ENCODE data around the gene DAPK3.

Gene DAPK3

DNA sequence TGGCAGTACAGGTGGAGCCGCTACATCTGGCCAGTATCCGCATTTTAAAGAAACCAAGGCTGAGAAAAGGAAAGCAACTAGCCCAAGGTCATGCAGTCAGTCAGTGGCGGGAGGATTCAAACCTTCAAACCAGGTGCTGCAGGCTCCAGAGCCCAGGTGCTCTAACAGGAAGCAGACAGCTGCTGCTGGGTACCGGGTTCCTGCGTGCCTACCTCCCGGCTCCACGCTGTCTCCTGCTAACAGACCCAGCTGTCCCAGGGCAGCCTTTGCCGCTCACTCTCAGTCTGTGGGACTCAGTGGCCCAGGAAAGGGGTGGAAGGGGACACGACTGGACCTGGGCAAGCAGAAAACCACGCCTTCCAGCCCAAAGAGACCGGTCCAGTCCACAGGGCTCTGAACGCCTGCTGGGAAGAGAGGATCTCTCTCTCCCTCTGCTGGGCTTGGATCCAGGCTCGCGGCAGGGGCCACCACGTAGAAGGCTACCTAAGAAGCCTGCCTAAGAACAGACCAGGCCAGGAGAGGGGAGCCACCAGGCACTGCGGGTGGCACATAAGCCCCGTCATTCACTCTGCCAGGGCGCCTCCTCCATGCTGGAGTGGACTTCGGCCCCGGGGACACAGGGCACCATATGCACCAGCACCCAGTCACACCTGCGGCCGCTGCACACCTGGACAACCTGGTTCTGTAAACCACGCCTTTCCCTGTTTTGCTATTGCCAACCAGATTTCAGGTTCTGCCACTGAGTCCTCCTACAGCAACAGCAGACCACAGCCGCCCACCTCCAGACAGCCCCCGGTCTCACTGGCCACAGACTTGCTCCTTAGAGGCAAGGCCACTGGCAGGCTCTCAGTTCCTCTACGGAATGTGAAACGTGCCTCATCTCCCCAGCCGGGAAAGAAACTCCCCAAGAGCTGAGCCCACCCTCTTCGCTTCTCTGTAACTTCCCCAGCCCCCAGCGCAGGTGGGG is 4.6 kb downstream of the DAPK3 start:
- H3K4me3 ChIP-seq (replicated peaks; ENCODE audit: low read depth, low read length): no peak overlapping the region
- TF ChIP-seq CTCF (IDR thresholded peaks at IDR 0.05; ENCODE audit: low read depth, low read length, missing control alignments): no peak
- no peak for DNase-seq (ENCODE audit: extremely low read depth, low read depth)

DNA sequence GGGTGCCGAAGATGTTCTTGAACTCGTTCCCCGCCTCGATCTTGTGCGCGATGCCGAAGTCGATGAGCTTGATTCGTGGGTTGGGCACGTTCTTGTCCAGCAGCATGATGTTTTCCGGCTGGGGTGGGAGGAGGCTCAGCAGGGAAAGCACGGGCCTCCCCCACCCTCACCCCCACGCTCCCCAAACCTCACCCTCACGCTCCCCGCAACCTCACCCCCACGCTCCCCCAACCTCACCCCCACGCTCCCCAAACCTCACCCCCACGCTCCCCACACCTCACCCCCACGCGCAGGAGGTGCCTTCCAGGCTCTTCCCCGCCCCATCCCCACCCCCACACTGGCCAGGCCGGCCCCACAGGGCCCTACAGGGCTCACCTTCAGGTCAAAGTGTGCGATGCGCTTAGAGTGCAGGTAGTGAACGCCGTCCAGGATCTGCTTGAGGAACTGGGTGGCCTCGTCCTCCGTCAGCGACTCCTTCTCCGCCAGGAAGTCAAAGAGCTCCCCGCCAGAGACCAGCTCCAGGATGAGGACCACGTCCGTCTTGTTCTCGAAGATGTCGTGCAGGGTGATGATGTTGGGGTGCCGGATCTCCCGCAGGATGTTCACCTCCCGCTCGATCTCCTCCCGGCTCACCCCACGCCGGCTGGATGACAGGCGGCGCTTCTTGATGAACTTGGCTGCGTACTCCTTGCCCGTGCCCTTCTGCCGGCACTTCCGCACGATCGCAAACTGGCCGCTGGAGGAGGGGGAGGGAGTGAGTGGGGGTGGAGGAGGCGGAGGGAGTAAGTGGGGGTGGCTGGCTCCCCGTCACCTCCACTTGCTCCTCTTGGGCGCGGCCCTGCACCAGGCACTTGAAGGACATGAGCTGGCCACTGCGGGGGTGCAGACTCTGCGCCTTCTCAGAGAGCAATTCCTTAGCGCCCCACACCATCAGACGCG is 6.4 kb downstream of the DAPK3 start:
- no peak overlapping the region for H3K4me3 ChIP-seq (replicated peaks; ENCODE audit: low read depth, low read length)
- TF ChIP-seq CTCF (IDR thresholded peaks at IDR 0.05; ENCODE audit: low read depth, low read length, missing control alignments): no peak
- no peak for DNase-seq (ENCODE audit: extremely low read depth, low read depth)

DNA sequence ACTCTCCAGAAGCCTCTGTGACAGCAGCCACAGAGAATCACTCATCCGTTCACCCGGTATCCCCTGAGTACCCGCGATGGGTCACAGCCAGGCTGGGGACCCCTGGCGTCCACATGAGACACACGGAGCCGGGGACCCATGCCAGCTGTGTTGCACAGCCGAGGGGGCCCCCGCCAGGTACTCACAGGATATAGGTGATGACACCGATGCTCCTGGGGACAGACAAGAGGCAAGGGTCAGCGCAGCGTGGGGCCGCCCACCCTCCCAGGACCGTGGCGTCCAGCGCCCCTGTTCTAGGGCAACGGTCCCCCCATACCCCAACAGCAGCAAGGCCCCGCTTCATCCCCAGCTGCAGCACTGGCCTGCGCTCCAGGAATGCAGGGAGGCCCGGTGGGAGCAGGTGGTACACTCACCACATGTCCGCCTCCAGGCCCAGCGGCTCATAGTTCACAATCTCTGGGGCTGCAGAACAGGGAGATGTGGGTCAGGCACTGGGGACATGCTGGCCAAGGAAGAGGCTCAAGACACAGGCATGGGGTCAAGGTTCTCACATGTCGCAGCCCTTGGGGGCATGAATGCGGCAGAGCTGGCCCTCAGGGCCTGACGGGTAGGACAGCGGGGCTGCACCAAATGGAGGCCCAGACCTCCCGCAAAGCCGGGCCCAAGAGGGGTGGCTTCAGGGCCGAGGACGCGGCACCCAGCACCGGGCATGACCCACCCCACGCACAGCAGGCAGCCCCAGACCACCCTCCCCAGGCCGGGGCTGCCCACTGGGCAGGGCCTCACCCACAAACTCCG is 7.2 kb downstream of the DAPK3 start:
- H3K4me3 ChIP-seq (replicated peaks; ENCODE audit: low read depth, low read length): no peak overlapping the region
- DNase-seq (ENCODE audit: extremely low read depth, low read depth): no peak
- TF ChIP-seq CTCF (IDR thresholded peaks at IDR 0.05; ENCODE audit: low read depth, low read length, missing control alignments): no peak

DNA sequence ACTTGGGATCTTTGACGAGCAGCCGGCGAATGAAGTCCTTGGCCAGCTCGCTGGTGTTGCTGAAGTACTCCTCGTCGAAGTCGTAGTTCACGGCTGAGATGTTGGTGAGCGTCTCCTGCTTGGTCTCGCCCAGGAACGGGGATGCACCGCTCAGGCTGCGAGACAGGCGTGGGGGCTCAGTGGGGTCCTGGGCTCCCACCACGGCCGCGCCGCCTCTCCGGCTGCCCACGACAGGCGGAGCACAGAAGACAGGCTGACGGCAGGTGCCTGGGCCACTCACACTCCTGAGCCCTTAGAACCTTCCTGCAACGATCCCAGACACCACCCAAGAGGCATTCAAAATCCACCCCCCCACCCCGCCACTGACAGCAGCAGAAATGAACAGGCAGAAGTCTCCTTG is 9.9 kb downstream of the DAPK3 start:
- no peak for DNase-seq (ENCODE audit: extremely low read depth, low read depth)
- TF ChIP-seq CTCF (IDR thresholded peaks at IDR 0.05; ENCODE audit: low read depth, low read length, missing control alignments): no peak
- no peak overlapping the region for H3K4me3 ChIP-seq (replicated peaks; ENCODE audit: low read depth, low read length)

- no peak for DNase-seq (ENCODE audit: extremely low read depth, low read depth)
- no peak overlapping the region for H3K4me3 ChIP-seq (replicated peaks; ENCODE audit: low read depth, low read length)
- TF ChIP-seq CTCF (IDR thresholded peaks at IDR 0.05; ENCODE audit: low read depth, low read length, missing control alignments): no peak
These were observed 11.2 kb downstream of the DAPK3 start for GRCh38 chr19:3959766-3960131.

All from HFF-Myc (cell line).